CD4-positive, alpha-beta T cell treated with Interleukin-21 for 1 hour (primary cell): ENCODE measurements around the gene CCDC9.
"Not testable (repeated sequence)": the region's sequence is repeated elsewhere in the genome, so short reads cannot be mapped to it uniquely, and the experiment has no call there.

Experiments used
- DNase-seq: peaks from one replicate; pipeline ENCODE4 v3.0.0-alpha.2; 2020

CCDC9 gene

GRCh38 chr19:47232422-47233211, 23.7 kb upstream of the CCDC9 start:
- no peak for DNase-seq

- no peak for DNase-seq
These were observed 20.2 kb upstream of the CCDC9 start for GRCh38 chr19:47236072-47236675.

- no peak for DNase-seq
These were observed 17.2 kb upstream of the CCDC9 start for GRCh38 chr19:47239152-47239551.

GRCh38 chr19:47239610-47240296, 16.6 kb upstream of the CCDC9 start:
- DNase-seq = peak; percentile 89

- no peak for DNase-seq
These were observed 15.8 kb upstream of the CCDC9 start for GRCh38 chr19:47240556-47240955.

- peak; percentile 93 for DNase-seq
These were observed 15.1 kb upstream of the CCDC9 start for GRCh38 chr19:47240996-47241918.

GRCh38 chr19:47241919-47242577, 14.3 kb upstream of the CCDC9 start:
- DNase-seq = no peak

GRCh38 chr19:47243364-47243775, 13.0 kb upstream of the CCDC9 start:
- DNase-seq = no peak

GRCh38 chr19:47243776-47244547, 12.4 kb upstream of the CCDC9 start:
- peak; percentile 93 for DNase-seq

- peak; percentile 81 for DNase-seq
These were observed 8.9 kb upstream of the CCDC9 start for GRCh38 chr19:47247308-47247990.

- DNase-seq = not testable (repeated sequence)
These were observed 3.3 kb upstream of the CCDC9 start for GRCh38 chr19:47253016-47253415.

- no peak for DNase-seq
These were observed 2.9 kb upstream of the CCDC9 start for GRCh38 chr19:47253467-47253881.

GRCh38 chr19:47253970-47254369, 2.4 kb upstream of the CCDC9 start:
- DNase-seq = no peak

- DNase-seq = peak; percentile 99
These were observed 527 bp downstream of the CCDC9 start for GRCh38 chr19:47256693-47257410.

- no peak for DNase-seq
These were observed 1.3 kb downstream of the CCDC9 start for GRCh38 chr19:47257411-47258169.

- DNase-seq = no peak
These were observed 2.1 kb downstream of the CCDC9 start for GRCh38 chr19:47258434-47258833.

GRCh38 chr19:47258895-47259555, 2.7 kb downstream of the CCDC9 start:
- DNase-seq = no peak

- DNase-seq = no peak
These were observed 4.2 kb downstream of the CCDC9 start for GRCh38 chr19:47260476-47260875.
